Thyroid gland (tissue), 4 donors: Measurements from ENCODE around the gene KCTD21. TPM values are rescaled to one million over a fixed set of nuclear protein-coding genes. Genes with fewer than 3 reads are reported as not detected.

Experiments
- DNase-seq, 2 donors: peaks; one replicate each; pipeline ENCODE4 v3.0.0-alpha.2; 2019
- H3K27ac ChIP-seq, 3 donors: fragments of 200-600 bp; sonication (generic); 1 replicate in 2 of 3; 2 replicates in 1 of 3; pipeline ENCODE4 v1.5.1; 2016 to 2019; ENCODE audit warnings: mild to moderate bottlenecking in 1 of 3, moderate library complexity in 1 of 3
- H3K27me3 ChIP-seq: fragments of 200-600 bp; sonication (generic); one replicate; pipeline ENCODE4 v1.5.1; 2019
- H3K36me3 ChIP-seq, 2 donors: fragments of 200-600 bp; sonication (generic); one replicate each; pipeline ENCODE4 v1.5.1; 2016 to 2019
- H3K4me1 ChIP-seq, 2 donors: fragments of 200-600 bp; sonication (generic); one replicate each; pipeline ENCODE4 v1.5.1; 2017 to 2019
- H3K4me3 ChIP-seq, 3 donors: fragments of 200-600 bp; sonication (generic); replicated peaks in 1 of 3; 1 replicate in 2 of 3; 2 replicates in 1 of 3; pipeline ENCODE4 v1.5.1; 2016; ENCODE audit warnings: mild to moderate bottlenecking in 1 of 3
- H3K9me3 ChIP-seq: fragments of 200-600 bp; sonication (generic); one replicate; pipeline ENCODE4 v1.5.1; 2017
- POLR2A ChIP-seq, 2 donors: fragments of 450-650 bp; IDR thresholded peaks; one replicate each; pipeline ENCODE4 v1.6.1; 2017; ENCODE audit warnings: antibody characterized with exemption in 2 of 2, mild to moderate bottlenecking in 2 of 2, moderate library complexity in 1 of 2
- WGBS, 2 donors: methylation state at CpG; one replicate each; pipeline ENCODE4 v1.1.5; 2017; 5-methylcytosine and 5-hydroxymethylcytosine counted together
- intact Hi-C: fragments of 100-400 bp; cut with DNase I; formaldehyde crosslinking; loops from one replicate; pipeline ENCODE4 v1.15.1; 2023
- total RNA-seq, 4 donors: library from RNA; depleted of rRNA; stranded (reverse); fragments of >200 nt; gene quantifications; one replicate each; pipeline ENCODE4 v1.2.3, GENCODE V29; 2016
- TF ChIP-seq, protein P1 (sequence below), 6 experiments: fragments of 200-600 bp in 3 of 6; fragments of 450-650 bp in 3 of 6; sonication (generic) in 3 of 6; IDR thresholded peaks; one replicate each; pipeline ENCODE4 v1.5.1; 2016 to 2019; ENCODE audit warnings: antibody characterized with exemption in 6 of 6, mild to moderate bottlenecking in 2 of 6, inconsistent platforms in 1 of 6, moderate library complexity in 1 of 6

Gene KCTD21
- total RNA-seq, 4 donors from 2014 or later, result 16.6 to 23.4 (median 17.0) TPM

GRCh38 chr11:78161962-78162371 lies 26.5 kb downstream of the KCTD21 start:
- no peaks in the 10 kb centered on the region for H3K27me3 ChIP-seq
- H3K36me3 ChIP-seq, result no peaks in the 10 kb centered on the region
- intact Hi-C loops, result no loop called here
- H3K27ac ChIP-seq, result peak overlapping the region in 2 of 3 donors; percentile 4 to 24
- TF ChIP-seq POLR2A (IDR thresholded peaks at IDR 0.05), result no peak
- TF ChIP-seq, protein P1, sequence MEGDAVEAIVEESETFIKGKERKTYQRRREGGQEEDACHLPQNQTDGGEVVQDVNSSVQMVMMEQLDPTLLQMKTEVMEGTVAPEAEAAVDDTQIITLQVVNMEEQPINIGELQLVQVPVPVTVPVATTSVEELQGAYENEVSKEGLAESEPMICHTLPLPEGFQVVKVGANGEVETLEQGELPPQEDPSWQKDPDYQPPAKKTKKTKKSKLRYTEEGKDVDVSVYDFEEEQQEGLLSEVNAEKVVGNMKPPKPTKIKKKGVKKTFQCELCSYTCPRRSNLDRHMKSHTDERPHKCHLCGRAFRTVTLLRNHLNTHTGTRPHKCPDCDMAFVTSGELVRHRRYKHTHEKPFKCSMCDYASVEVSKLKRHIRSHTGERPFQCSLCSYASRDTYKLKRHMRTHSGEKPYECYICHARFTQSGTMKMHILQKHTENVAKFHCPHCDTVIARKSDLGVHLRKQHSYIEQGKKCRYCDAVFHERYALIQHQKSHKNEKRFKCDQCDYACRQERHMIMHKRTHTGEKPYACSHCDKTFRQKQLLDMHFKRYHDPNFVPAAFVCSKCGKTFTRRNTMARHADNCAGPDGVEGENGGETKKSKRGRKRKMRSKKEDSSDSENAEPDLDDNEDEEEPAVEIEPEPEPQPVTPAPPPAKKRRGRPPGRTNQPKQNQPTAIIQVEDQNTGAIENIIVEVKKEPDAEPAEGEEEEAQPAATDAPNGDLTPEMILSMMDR (IDR thresholded peaks at IDR 0.05), result no peak
- no peaks in the 10 kb centered on the region for H3K9me3 ChIP-seq
- peaks cover 3 to 46% of the 10 kb centered on the region in 2 donors for H3K4me1 ChIP-seq
- peak in 1 of 2 donors; percentile 41 for DNase-seq
- H3K4me3 ChIP-seq, result no peak overlapping the region
- 42 to 43% methylated on average over 5 of the region's 5 CpGs for WGBS, 2 donors

DNA sequence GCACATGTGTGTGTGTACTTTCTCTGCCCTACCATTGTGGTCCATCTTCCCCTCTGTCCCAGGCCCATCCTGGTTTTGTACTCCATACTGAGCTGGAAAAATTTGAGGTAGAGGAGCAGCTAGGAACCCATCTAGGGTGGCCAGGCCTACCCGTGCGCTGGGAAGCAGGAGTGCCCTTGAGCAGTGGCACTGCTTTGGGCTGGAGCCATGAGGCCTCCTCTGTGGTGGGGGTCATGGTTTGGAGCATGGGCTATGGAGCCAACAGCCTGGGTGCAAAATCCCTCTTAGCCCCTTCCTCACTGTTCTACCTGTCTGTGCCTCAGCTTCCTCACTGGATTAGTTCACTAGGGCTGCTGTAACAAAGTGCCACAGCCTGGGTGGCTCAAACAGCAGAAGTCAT lies 27.1 kb downstream of the KCTD21 start:
- H3K4me1 ChIP-seq, result peaks cover 3 to 46% of the 10 kb centered on the region in 2 donors
- H3K36me3 ChIP-seq, result no peaks in the 10 kb centered on the region
- H3K9me3 ChIP-seq, result no peaks in the 10 kb centered on the region
- intact Hi-C loops, result no loop called here
- H3K27ac ChIP-seq, result peak overlapping the region in 1 of 3 donors; percentile 24
- DNase-seq, result no peak
- TF ChIP-seq, protein P1 (IDR thresholded peaks at IDR 0.05), result no peak
- no peak for TF ChIP-seq POLR2A (IDR thresholded peaks at IDR 0.05)
- 85% methylated on average over 2 of the region's 2 CpGs; no CpG with 5 or more reads in 1 of the 2 donors for WGBS, 2 donors
- H3K4me3 ChIP-seq, result no peak overlapping the region
- H3K27me3 ChIP-seq, result no peaks in the 10 kb centered on the region

DNA sequence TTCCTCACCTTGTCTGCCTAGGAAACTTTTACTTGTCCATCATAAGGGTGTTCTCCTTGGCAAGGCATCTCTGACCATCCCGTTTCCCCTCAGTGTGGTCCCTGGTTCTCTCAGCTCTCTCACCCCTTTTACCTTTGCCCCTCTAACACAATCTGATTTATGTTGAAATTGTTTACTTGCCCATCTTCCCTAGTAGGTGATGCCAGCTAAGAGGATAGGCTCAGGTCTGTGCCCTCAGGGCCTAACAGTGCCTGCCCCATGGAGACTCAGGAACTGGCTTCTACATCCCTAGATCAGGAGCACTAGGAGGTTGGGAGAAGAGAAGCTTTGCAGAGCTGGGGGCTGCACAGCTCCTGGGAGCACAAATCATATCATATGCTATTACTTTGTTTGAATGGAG lies 27.9 kb downstream of the KCTD21 start:
- Histone ChIP-seq H3K27me3 (no peaks in the 10 kb centered on the region), H3K4me1 (peaks cover 3 to 46% of the 10 kb centered on the region in 2 donors), H3K27ac (no peak overlapping the region), H3K4me3 (no peak overlapping the region), H3K36me3 (no peaks in the 10 kb centered on the region), H3K9me3 (no peaks in the 10 kb centered on the region)
- WGBS, 2 donors, result 95 to 100% methylated on average over 1 of the region's 1 CpG
- TF ChIP-seq, protein P1 (IDR thresholded peaks at IDR 0.05), result no peak
- TF ChIP-seq POLR2A (IDR thresholded peaks at IDR 0.05), result no peak
- intact Hi-C loops, result no loop called here
- no peak for DNase-seq

- WGBS, 2 donors, result 45 to 51% methylated on average over 6 of the region's 6 CpGs
- TF ChIP-seq, protein P1 (IDR thresholded peaks at IDR 0.05), result no peak
- no peak for TF ChIP-seq POLR2A (IDR thresholded peaks at IDR 0.05)
- Histone ChIP-seq H3K9me3 (no peaks in the 10 kb centered on the region), H3K27me3 (no peaks in the 10 kb centered on the region), H3K27ac (peak overlapping the region; percentile 22 to 67 (median 55)), H3K4me3 (no peak overlapping the region), H3K4me1 (peaks cover 3 to 43% of the 10 kb centered on the region in 2 donors), H3K36me3 (no peaks in the 10 kb centered on the region)
- intact Hi-C loops, result no loop called here
- DNase-seq, result peak; percentile 64
Observed at GRCh38 chr11:78158987-78159652, 29.3 kb downstream of the KCTD21 start.

GRCh38 chr11:78156127-78156844 lies 32.1 kb downstream of the KCTD21 start:
- intact Hi-C loops, result no loop called here
- H3K36me3 ChIP-seq, result no peaks in the 10 kb centered on the region
- TF ChIP-seq, protein P1 (IDR thresholded peaks at IDR 0.05), result no peak
- no peaks in the 10 kb centered on the region for H3K27me3 ChIP-seq
- H3K4me3 ChIP-seq, result no peak overlapping the region
- no peak for DNase-seq
- H3K4me1 ChIP-seq, result peaks cover 3 to 17% of the 10 kb centered on the region in 2 donors
- 71 to 75% methylated on average over 6 of the region's 6 CpGs for WGBS, 2 donors
- H3K9me3 ChIP-seq, result no peaks in the 10 kb centered on the region
- H3K27ac ChIP-seq, result no peak overlapping the region
